Epithelial cell of alveolus of lung (primary cell): ENCODE data around the gene DYNLL1. TPM values are rescaled to one million over a fixed set of nuclear protein-coding genes. Genes with fewer than 3 reads are reported as not detected.

Source experiments
- total RNA-seq: library from RNA; depleted of rRNA; stranded (reverse); fragments of >200 nt; gene quantifications from 2 replicates; pipeline ENCODE4 v1.2.1, GENCODE V29; 2015

DYNLL1 gene
- total RNA-seq = 244 and 390 TPM in 2 replicates

GRCh38 chr12:120495731-120496412, at the start of gene DYNLL1:
TSS of gene DYNLL1 (plus strand) at chr12:120496113. CDS start at chr12:120496422, 309 bp downstream.

GRCh38 chr12:120469450-120470149, 26.3 kb upstream of the DYNLL1 start, which contains the start of gene SRSF9:
TSS of gene SRSF9 (minus strand) at chr12:120469748. CDS start at chr12:120469609, 139 bp downstream.

DNA sequence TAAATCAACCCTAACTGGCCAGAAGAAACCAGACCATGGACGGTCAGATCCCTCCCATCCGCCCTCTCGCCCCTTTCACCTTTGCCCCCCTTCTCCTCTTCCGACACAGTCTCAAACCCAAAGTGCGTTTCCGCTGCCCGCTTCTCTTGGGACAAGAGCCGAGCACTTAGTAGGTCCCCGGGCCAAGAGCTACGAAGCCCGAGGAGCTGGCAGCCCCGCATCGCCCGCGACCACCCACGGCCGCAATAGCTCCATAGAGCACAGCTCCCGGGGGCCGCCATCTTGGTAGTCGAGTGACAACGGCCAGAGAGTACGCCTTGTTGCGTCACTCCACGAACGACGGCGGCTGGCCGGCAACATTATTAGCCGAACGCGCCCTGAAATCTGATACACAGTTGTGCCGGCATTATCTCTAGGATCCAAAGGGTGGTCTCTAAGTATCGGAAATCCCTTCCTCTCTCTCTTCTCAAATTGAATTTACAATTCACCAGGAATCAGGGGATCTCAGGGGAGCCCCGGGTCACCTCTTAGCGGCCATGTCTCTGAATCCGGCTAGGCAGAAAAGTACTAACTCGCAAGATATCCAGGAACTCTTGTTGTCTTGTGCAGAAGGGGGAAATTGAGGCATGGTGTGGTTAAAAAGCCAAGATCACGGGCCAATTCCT, 33.1 kb downstream of the DYNLL1 start, which contains the start of gene COQ5:
Gene COQ5, minus strand, starts transcription at position 298 of the 665 bp plus-strand sequence. Its CDS starts 17 bp downstream, at position 281.

DNA sequence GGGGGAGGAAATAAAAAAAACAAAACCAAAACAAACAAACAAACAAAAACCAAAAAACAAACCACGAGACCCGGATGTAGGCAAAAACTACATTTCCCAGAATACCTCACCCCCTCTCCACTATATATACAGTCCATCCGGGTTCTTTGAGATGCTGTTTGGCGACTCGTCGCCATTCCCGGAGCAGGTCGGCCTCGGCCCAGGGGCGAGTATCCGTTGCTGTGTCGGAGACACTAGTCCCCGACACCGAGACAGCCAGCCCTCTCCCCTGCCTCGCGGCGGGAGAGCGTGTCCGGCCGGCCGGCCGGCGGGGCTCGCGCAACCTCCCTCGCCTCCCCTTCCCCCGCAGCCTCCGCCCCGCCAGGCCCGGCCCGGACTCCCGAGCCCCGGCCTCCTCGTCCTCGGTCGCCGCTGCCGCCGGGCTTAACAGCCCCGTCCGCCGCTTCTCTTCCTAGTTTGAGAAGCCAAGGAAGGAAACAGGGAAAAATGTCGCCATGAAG, 38.3 kb downstream of the DYNLL1 start, which contains the start of gene RNF10:
Gene RNF10, plus strand, starts transcription at position 154 of the 500 bp plus-strand sequence. CDS start 456 bp downstream, outside the sequence.

Other genes with a start within 250 kb of the DYNLL1 start
- gene PXN, start 230.4 kb upstream of the DYNLL1 start, total RNA-seq = 57.2 and 95.7 TPM in 2 replicates
- gene RNU4-2, start 204.2 kb upstream of the DYNLL1 start, total RNA-seq = under 0.01 TPM in 2 replicates
- gene RNU4-1, start 202.9 kb upstream of the DYNLL1 start, total RNA-seq = under 0.01 TPM in 2 replicates
- gene SIRT4, start 193.8 kb upstream of the DYNLL1 start, total RNA-seq = 0.78 and 5.6 TPM in 2 replicates
- not detected in 2 replicates for gene PLA2G1B, start 168.3 kb upstream of the DYNLL1 start, total RNA-seq
- gene MSI1, start 126.9 kb upstream of the DYNLL1 start, total RNA-seq = 0.16 and 0.78 TPM in 2 replicates
- 398 and 667 TPM in 2 replicates for gene COX6A1, start 58.0 kb upstream of the DYNLL1 start, total RNA-seq
- 29.0 and 33.6 TPM in 2 replicates for gene TRIAP1, start 49.7 kb upstream of the DYNLL1 start, total RNA-seq
- 16.9 and 22.9 TPM in 2 replicates for gene GATC, start 49.7 kb upstream of the DYNLL1 start, total RNA-seq
- 72.5 and 84.2 TPM in 2 replicates for gene SRSF9, start 26.4 kb upstream of the DYNLL1 start, total RNA-seq
- gene COQ5, start 33.0 kb downstream of the DYNLL1 start, total RNA-seq = 30.8 and 44.9 TPM in 2 replicates
- 106 and 123 TPM in 2 replicates for gene RNF10, start 38.2 kb downstream of the DYNLL1 start, total RNA-seq
- gene POP5, start 85.3 kb downstream of the DYNLL1 start, total RNA-seq = 18.1 and 37.8 TPM in 2 replicates
- gene CABP1, start 144.5 kb downstream of the DYNLL1 start, total RNA-seq = 0.65 and 0.88 TPM in 2 replicates
- 80.1 and 109 TPM in 2 replicates for gene MLEC, start 191.0 kb downstream of the DYNLL1 start, total RNA-seq
- 20.8 and 25.5 TPM in 2 replicates for gene UNC119B, start 214.3 kb downstream of the DYNLL1 start, total RNA-seq
- gene ACADS, start 229.7 kb downstream of the DYNLL1 start, total RNA-seq = 8.5 and 15.0 TPM in 2 replicates